ENCODE results near the gene HSD17B3.
"Not testable (repeated sequence)": the region's sequence is repeated elsewhere in the genome, so short reads cannot be mapped to it uniquely, and the experiment has no call there.

Gene HSD17B3

DNA sequence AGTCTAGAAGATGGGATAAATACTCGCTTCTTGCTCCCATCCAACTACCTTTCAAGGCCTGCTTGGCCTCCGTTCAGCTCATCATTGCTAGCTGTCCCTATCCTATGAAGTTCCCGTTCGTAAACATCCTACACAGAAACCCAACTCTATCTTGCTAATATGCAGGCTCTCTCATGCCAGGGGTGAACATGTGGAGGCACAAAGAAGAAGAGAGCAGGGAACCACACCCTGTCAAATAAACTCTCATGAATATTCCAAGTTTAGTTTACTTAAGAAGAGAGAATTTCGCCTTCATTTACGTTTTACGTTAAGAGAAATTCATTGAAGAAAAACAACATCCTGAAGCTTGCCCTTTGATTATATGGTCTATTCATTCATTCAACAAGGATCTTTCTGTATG lies 7.9 kb upstream of the HSD17B3 start:
- DNase-seq = no peak

DNA sequence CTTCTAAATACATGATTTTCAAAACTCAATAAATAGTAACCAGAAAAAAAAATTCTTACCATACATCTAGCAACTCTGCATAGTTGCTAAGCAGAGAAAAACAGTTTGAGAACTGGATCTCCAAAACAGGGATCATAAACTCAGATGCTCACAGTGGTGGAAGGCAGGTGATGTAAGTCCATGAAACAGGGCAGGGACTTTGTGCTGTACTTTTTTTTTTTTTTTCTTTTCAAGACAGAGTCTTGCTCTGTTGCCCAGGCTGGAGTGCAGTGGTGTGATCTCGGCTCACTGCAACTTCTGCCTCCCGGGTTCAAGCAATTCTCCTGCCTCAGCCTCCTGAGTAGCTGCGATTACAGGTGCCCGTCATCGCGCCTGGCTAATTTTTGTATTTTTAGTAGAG lies 5.0 kb upstream of the HSD17B3 start:
- DNase-seq = not testable (repeated sequence)

DNA sequence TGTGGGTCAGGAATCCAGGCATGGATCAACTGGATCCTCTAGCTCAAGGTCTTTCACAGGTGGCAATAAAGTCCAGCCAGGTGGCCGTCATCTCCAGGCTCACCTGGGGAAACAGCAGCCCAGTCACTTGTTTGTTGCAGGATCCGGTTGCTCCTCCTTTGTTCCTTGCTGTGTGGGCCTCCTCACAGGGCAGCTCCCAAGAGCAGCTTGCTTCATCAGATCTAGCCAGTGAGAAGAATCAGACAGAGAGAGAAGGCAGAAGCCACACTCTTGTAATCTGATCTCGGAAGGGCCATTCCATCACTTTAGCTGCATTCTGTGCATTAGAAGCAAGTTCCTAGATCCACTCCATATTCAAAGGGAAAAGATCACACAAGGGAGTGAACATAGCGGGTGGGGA lies 3.2 kb upstream of the HSD17B3 start:
- DNase-seq = no peak

DNA sequence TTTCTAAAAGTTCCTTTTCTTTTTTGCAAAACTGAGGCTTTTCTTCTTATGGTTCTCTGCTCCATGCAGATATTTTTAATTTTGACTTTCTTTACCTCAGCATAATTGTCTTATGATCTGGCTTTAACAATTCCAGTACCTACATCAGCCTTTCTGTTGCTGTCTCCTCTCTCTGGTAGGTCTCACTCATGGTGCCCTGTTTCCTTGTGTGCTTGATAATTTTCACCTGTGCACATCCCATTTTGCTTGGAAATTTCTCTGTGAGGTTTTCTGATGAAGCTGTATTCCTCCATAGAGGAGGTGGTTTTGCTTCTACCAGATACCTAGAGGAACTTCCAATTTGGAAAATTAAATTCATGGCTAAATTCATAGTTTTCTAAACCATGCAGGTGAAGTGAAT lies 2.3 kb upstream of the HSD17B3 start:
- no peak for DNase-seq

DNA sequence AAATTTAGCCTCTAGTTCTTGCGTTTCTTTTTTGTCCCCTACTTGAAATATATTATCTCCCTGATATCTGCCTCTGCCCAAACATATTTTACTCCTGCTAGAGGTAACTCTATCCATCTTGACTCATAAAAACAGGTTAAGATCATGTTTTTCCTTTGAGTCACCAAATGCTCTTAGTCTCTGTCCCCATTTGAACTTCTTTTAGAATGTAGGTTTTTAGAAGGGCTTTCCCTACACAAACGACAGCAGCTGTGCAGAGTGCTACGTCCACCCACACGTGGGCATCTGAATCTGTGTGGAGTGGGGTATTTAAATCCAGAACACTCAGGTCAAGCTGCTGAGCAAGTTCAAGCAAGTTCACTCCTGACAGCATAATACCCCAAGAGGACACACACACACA lies 2.2 kb downstream of the HSD17B3 start:
- DNase-seq = no peak

DNA sequence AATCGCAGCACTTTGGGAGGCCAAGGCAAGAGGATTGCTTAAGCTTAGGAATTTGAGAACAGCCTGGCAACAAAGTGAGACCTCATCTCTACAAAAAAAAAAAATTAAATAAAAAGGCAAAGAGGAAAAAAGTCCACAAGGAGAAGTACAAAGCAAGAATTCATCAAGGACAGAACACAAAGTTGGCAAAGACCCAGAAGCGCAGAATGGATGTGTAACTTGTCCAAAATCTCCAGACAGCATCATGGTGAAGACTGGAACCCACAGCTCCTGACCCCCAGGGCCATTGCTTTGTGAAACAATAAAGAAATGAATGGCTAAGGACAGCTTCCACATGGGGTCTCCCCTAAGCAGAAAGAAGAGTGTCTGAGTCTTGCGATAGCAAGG lies 7.8 kb downstream of the HSD17B3 start:
- peak in 1 of 58 donors; percentile 10 for DNase-seq

DNA sequence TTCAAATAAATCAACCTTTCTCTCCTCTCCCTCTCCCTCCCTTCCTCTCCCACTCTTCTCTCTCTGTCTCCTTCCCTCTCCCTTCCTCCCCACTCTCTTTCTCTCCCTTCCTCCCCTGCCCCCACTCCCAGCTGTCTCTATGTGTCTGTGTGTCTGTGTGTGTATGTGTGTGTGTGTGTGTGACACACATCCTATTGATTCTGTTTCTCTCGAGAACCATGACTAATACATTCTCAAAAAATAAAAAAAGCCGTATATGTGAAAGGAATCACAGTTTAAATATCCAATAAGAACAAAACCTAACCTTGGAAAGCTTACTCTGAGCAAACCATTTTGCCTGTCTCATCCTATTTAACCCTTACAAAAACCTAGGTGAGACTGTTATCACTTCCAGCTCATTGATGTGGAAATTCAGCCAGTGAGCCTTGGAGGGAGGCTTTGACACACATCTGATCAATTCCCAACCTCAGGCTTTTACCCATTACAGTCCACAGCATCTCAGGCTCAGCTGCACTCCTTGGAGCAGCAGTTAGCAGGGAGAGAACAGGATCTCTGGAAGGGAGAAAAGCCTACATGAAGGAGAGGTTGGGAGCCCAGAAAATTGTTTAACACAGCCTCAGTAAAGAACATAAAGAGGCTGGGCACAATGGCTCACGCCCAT lies 8.3 kb downstream of the HSD17B3 start:
- peak in 8 of 58 donors; percentile 1 to 6 (median 4) for DNase-seq

DNA sequence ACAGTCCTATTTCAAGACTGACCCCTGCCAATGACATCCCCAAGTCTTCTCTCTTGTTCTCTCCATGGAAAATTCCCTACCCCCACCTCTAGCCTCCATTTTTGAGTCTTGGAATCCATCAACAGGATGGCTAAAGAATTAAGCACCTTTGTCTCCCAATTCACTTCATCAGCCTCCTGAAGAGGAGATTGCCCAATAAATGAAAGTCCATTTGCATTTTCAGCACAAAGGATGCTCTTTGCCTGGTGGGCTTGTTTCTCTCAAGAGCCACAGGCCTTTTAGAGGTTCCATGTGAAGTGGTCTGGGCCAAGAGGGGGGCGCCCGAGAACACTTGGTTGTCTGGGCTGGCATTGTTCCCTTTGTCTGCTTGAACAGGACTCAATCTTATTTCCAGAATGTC lies 12.6 kb downstream of the HSD17B3 start:
- DNase-seq = no peak

DNA sequence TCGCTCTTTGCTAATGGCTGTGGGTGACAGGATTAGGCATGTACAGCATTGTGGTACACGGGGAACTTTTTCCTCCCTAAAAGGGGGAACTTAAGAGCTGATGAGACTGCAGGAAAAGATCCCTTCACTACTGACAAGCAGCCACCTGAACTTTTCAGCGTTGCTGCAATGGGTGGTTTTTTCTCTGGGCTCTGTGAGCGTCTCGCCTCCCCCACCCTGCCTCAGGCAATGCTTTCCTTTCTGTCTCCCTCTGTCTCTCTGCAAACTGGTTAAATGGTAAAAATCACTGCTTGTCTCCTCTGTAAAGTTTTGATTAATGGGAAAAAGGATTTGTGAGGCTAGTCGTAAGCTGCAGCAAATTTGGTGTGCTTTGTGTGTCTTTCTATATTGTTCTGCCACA lies 20.3 kb downstream of the HSD17B3 start:
- no peak for DNase-seq

DNA sequence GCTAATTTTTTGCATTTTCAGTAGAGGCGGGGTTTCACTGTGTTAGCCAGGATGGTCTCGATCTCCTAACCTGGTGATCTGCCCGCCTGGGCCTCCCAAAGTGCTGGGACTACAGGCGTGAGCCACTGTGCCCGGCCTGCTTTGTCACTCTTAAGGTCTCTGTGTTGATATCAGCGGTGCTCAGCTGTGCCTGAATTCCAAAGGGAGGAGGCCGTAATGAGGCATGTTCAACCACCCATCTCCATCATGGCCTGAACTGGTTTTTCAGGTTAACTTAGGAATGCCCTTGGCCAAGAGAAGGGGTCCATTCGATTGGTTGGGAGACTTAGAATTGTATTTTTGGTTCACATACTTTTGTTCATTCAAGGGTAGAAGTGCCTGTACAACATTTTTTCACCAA lies 22.0 kb downstream of the HSD17B3 start:
- no peak for DNase-seq

DNA sequence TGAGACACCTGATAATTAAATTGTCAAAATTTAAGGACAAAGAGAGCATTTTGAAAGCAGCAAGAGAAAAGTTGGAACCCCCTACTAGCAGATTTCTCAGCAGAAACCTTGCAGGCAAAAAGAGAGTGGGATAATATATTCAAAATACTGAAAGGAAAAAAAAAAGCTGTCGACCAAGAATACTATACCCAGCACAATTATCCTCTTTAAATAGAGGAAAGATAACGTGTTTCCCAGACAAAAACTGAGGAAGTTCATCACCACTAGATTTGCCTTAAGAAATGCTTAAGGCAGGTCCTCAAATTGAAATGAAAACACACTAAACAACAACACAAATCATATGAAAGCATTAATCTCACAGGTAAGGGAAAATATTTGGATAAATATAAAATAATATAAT lies 27.0 kb downstream of the HSD17B3 start:
- DNase-seq = no peak

DNA sequence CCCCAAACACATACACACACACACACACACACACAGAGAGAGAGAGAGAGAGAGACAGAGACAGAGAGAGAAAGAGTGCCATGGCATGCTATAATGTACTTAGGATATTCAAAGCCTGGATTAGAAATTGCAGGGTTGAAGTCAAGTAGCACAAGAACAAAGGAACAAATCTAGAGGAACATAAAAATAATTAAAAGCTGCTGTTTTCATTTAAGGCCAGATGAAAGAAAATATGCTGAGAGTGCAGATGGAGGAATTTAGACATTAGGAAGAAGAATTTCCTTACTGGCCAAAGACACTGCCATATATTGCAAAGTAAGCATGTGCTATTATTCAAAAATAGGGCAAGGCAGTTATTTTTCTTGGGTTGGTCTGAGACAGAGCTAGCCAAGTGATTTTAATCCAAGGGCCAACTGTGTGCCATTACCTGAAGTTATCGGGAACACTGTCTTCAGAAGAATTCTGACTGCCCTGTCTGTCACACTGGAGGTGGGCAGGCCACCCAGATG lies 31.7 kb downstream of the HSD17B3 start:
- no peak for DNase-seq

DNA sequence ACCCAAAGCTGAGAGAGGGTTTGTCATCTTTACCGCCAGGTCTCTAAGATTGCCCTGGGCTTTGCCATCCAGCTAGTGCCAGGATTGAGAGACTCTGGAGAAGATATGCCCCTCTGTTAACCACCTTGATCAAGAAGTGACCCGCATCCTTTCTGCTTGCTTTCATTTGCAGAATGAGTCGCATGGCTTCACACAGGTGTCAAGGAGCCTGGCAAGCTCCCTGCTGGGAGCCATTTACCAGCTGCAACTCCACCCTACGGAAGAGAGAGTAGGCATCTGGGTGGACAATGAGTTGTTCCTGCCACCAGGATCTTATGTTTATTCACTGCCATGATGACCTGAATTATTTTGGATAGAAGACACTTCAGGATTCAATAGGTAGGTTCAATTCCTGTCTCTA lies 43.0 kb downstream of the HSD17B3 start:
- no peak for DNase-seq

DNA sequence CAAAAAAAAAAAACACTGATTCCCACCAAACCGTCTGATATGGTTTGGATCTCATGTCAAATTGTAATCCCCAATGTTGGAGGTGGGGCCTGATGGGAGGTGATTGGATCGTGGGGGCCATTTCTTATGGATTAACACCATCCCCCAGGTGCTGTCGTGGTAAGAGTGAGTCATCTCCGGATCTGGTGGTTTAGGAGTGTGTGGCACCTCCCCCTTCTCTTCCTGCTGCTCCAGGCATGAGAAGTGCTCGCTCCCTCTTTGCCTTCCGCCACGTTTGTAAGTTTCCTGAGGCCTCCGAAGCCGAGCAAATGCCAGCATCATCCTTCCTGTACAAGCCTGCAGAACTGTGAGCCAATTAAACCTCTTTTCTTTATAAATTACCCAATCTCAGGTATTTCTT lies 45.2 kb downstream of the HSD17B3 start:
- no peak for DNase-seq

DNA sequence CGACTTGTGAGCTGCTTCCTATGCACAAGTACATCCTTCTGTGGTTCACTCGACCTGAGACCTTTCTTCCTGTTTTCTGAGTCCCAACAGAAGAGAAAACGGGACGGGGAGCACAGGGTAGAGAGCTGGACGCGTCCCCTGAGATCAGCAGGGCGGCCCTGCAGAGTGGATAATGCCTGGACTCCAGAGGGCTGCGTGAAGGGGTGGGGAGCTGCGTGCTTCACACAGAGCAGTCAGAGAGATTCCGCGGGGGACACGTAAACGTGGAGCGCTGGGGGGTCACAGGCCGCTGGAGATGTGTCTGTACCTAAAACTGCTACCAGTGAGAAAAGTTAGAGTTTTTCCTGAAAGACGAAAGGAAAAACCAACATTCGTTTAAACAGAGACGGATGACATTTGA lies 46.3 kb downstream of the HSD17B3 start:
- no peak for DNase-seq

DNA sequence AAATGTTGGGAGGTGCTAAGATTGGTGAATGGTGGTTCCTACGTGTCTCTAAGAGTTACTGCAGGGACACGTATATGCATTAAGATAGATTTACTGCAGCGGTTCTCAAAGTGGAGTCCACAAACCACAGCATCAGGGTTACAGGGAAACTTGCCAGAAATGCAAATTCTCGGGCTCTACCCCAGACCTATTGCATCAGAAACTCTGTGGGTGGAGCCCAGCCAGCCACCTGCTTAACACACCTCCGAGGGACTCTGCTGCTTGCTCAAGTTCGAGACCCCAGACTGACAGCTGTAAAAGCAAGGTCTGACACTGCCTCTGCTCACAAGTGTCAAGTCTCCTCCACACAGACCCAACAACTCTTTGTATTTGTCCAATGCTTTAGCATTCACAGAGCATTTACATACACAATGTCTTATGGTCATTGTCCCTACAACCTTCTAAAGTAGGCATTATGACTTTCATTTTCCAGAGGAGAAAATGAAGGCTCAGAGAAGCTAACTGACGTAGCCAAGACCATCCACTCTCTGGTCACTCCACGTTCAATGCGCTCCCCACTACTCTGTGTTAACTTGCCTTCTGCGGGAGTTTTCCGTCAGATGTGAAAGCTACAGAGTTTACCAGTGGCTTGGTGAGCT lies 48.8 kb downstream of the HSD17B3 start:
- DNase-seq = no peak

DNA sequence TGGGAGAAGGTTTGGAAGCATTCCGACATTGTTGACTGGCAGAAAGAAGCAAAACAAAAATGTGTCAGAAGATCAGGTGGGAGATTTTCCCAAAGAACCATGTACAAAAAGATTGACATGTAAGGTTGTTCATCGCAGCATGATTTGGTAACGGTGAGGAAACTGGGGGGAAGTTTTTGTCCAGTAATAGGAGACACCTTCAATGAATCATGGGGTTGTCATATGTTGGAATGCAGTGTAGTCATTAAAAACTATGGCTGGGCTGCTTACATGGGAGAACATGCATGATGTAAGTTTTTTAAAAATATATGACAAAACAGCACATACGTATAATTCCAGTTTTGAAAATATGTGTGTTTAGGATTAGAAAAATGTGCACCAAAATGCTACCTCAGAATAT lies 50.5 kb downstream of the HSD17B3 start:
- DNase-seq = no peak

DNA sequence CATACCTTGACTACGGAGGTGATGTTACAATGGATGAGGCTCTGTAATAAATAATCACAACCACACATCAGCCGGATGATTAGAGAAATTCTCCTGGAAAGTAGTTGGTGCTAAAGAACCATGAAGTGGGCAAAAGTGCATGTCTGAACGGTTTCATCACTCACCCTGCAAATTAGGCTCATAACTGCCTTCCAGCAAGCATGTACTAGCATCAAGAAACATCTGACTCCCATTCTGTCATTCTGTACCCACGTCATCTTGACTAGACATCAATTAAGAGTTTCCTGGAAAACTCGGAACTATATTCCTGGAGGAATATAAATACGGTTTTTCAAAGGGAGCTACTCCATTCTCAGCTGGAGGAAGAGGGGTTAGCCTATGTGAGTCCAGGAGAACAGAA lies 52.2 kb downstream of the HSD17B3 start:
- no peak for DNase-seq

DNA sequence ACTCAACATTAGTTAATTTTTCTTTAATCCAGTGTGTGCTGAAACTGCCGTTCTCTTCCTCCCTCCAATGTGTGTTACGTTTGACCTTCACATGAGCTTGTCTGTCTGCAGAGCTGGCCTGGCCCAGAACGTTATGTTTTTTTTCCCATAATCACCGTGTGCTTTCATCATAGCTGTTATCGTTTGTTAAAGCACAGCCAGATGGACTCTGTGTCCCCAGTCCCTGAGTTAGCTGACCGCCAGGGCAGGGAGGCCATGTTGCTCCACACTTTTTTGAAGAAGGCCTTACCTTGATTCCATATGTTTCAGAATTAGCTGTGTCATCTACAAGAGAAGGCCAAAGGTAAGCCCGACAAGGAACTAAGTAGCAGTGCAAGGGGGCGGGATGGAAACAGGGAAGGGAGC lies 55.7 kb downstream of the HSD17B3 start:
- DNase-seq = no peak

DNA sequence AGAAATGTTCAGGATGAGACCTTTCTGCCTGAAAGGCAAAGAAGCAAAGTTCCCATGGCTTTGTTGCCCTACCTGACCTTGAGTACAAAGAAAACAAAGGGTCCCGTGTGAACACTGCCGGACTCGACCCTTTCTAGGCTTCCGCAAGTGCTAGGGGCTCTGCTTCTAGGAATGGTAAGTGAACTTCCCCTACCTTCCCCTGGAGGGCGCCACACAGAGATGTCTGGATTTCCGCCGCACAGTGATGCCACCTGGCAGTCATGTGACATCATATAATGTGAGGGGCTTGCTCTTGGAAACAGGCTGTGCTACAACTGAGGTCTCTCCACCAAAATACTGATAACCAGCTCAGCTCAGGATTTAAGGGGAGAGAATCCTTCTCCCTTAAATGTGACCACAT lies 56.6 kb downstream of the HSD17B3 start:
- DNase-seq = no peak

DNA sequence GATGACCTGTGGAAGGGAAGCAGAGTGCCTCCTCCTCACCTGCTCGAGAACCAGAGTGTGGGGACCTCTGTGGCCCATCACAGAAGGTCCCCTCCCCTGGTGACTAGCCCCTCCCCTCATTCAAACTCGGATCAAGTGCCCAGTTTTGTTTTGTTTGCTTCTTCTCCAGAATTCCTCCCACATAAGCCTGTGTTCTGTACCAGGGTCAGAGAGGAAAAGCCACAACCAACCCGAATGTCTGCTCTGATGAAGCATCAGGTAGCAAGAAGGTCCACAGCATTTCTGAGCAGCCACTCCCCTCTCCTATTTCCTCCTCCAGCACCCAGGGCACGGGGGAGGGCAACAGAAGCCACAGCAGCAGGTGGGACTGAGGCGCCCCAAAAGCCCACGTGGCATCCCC lies 58.2 kb downstream of the HSD17B3 start:
- DNase-seq = no peak

DNA sequence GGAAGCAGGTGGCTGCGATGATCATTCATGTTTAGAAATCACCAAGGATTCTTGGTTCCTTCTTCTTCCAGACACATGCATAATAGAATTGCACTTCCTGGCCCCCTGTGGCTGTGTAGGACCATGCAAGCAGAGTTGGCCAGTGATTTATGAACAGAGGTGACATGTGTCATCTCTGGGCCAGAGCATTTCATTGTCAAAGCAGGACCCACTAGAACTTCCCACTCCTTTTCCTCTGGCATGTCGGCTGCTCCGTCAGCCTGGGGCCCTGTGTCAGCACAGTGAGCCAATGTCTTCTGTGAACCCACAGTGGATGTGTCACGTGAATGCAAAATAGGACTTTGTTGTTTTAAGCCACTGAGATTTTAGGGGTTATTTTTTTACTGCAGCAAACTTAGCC lies 59.2 kb downstream of the HSD17B3 start:
- peak in 21 of 58 donors; percentile 1 to 50 (median 13) for DNase-seq

DNA sequence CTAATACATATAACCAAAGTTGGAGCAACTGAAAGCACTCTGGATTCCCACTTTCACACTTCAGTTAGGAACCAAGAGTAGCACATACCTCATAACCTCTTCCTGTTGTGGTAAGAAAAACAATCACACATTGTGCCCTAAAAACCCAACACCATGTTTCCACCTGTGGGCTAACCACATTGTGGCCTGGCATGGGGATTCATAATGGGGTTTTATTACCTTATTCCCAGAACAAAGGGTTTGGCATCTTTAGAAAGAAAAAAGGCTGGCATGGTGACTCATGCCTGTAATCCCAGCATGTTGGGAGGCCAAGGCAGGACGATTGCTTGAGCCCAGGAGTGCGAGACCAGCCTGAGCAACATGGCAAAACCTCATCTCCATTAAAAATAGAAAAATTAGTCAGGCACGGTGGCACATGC lies 60.6 kb downstream of the HSD17B3 start:
- no peak for DNase-seq

Data from anterior cingulate cortex (tissue), 58 donors.